Uterus (tissue), 2 donors: ENCODE measurements around the gene GPHN.

Source experiments
- CTCF ChIP-seq, 4 experiments: fragments of 200-600 bp in 2 of 4; fragments of 450-650 bp in 2 of 4; sonication (generic) in 2 of 4; IDR thresholded peaks; one replicate each; pipeline ENCODE4 v1.5.1; 2016 to 2019; ENCODE audit warnings: antibody characterized with exemption in 4 of 4, mild to moderate bottlenecking in 2 of 4, moderate library complexity in 1 of 4
- POLR2A ChIP-seq, 2 donors: fragments of 450-650 bp; IDR thresholded peaks; one replicate each; pipeline ENCODE4 v1.6.1; 2016; ENCODE audit warnings: antibody characterized with exemption in 2 of 2, mild to moderate bottlenecking in 1 of 2, moderate library complexity in 1 of 2

GRCh38 chr14:66636240-66636639, 128.3 kb downstream of the GPHN start:
- TF ChIP-seq CTCF (IDR thresholded peaks at IDR 0.05) (no peak), POLR2A (IDR thresholded peaks at IDR 0.05) (no peak)
